GM18526 (cell line): ENCODE measurements around the gene COMMD1.

Experiments used
- POLR2A ChIP-seq: IDR thresholded peaks from 3 replicates; pipeline ENCODE4 v1.6.1; 2011; ENCODE audit not compliant: insufficient read length; ENCODE audit errors: extremely low read depth

COMMD1 gene

DNA sequence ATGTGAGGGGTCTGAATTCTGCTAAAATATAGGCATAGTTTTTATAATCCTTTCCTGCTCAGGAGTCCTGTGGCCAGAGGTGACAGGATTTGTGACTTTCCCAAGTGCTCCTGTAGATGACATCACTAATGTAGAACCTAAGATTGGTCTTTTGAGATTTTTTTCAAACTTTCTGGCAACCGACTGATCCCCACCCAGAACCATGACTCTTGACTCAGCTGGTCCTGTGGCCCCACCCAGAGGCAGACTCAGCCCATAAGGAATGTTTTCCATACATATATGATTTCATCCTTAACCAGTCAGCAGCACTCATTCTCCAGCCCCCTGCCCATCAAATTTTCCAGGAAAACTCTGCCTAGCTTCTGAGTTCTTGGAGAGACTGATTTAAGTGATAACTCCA lies 46.8 kb downstream of the COMMD1 start:
- no peak for TF ChIP-seq POLR2A

- TF ChIP-seq POLR2A, result no peak
Observed at GRCh38 chr2:61959381-61960293, 54.2 kb downstream of the COMMD1 start.

DNA sequence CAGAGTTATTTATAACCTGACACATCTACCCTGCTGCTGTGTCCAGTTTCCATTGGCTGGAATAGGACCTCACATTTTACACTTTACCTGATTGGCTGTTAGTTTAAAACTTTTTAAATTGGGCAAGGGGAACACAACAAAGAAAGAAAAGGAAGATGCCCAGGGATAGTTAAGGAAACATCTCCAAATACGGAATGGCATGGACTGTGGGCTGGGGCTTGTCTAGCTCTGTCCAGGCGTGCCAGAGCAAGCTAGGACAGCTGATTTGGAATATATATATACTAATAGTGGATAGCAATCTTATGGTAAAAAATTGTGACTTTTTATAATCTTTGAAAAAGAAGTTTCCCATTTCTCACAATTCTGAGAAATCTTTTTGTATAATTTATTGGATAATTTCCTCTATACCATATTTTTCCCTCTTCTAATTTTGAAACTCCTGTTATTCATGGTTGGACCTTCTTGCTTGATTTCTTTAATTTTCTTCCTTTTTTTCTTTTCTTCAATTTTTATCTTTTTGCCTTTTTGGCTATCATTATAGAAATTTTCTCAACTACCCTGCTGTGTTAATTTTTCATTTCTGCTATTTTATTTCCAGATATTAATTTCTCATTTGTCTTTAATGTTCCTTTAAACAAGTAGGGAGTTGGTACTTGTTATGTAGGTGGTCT lies 55.9 kb downstream of the COMMD1 start:
- TF ChIP-seq POLR2A, result no peak

DNA sequence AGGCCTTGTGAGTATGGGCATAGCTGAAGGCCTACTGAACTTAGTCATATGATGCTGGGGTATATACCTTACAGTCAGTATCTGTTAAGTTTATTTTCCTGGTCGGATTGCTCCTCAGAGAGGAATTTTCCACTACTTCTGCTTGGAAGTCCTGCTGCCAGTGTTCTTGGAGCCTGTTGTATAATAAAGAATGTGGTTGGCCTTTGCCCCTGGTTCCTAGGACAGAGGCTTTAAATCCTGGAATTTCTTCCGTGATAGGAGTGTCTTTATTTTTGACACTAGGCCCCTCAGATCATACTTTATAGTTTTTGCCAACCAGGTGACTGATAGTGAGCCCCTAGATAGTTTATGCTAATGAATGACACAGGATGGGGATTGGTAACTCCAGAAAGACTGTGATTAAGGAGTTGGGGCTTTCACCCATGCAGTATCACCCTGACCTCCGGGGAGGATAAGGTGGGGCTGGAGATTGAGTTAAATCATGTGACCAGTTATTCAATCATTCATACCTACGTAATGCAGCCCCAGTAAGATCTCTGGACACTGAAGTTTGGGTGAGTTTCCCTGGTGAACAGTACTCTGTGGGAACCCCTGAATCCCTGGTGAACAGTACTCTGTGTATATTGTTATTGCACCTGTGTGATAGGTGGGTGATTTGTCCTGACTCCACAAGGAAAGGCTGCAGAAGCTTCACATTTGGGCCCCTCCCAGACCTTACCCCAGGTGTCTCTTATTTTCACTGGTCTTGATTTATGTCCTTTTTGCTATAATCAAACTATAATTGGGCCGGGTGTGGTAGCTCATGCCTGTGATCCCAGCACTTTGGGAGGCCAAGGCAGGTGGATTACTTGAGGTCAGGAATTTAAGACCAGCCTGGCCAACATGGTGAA lies 56.9 kb downstream of the COMMD1 start:
- TF ChIP-seq POLR2A, result no peak

DNA sequence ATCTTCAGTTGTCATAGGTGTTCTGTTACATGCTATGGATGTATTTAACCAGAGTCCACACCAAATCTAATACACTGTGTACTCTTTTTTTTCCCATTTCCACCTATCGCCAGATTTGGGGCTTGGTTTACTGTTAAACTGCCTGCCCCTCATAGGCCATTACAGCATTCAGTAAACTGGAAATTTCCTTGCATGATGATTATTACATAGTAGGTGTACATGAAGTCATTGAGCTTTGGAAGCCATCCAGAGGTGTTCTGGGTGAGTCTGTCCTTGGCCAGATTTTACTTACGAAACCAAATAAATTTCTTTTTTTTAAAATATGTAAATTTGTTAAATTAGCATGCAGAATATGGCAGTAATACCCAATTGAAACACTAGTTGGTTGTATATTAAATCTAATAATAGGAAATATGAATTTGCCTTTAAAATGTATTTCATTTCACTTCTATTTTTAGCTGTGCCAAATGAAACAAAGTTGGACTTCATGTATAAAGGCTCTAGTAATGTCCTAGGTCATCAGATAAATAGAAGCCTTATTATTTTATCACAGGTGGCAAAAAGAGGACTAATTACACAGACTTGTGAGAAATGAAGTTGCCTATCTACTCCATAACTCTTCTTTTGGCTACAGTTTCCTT lies 60.7 kb downstream of the COMMD1 start:
- no peak for TF ChIP-seq POLR2A

DNA sequence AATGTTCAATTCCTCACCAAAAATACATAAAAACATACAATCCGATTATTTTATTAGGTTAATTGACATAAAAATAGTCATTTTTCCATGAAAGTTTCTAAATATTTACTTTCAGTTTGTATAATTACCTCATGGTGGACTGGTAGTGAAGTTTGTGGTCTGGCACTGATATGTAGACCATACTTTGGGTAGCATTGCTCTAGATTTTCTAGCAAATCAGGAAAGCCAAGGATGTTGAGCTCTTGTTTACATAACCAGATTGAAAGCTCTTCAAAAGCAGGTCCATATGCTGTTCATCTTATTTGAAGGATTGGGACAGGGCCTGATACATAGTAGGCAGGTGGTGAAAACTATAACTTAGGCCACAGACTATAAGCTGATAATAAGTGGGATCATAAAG lies 61.8 kb downstream of the COMMD1 start:
- TF ChIP-seq POLR2A, result no peak

DNA sequence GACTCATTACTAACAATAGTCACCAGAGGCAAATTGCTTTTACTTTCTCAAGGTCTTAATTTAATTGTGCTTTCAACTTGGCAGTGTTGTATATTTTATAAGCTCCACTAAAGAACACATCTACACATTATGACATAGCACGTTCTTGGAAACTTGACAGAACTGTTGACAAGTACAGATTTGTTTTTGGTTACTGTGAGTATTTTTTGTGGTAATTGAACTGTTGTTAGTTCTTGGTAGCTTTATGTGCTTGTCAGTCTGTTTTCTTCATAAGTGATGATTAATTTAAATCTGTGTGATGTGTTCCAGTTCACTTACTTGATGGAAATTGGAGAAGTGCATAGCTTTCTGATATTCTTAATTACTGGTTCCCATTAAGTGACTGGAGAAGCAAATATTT lies 63.9 kb downstream of the COMMD1 start:
- no peak for TF ChIP-seq POLR2A

DNA sequence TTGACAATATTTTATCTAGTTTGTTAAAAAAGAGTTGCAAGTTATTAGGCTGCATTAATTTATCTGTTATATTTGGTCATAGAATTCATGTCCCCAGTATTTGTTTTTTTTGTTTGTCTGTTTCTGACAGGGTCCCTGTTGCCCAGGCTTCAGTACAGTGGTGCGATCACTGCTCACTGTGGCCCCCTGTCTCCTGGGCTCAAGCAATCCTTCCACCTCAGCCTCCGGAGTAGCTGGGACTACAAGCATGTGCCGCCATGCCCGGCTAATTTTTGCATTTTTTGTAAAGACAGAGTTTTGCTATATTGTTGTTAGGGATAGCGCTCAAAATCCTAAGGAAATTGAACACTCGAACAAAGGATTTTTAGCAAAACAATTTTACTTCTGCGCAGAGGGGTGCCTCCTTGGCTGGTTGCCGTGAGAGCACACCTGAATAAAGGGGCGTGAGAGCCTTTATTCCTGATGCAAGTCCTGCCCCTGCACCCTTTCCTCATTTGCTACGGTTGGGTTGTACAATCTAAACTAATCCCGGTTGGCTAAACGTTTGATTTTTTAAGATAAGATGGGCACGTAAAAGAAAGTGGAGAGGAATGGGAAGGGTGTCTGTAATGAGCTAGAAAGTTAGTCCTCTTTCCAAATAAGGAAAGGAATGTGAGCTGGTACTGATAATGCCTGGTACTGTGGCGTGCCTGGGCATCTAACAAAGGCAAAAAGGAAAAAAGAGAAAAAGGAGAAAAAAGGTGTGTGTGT lies 65.5 kb downstream of the COMMD1 start:
- no peak for TF ChIP-seq POLR2A

DNA sequence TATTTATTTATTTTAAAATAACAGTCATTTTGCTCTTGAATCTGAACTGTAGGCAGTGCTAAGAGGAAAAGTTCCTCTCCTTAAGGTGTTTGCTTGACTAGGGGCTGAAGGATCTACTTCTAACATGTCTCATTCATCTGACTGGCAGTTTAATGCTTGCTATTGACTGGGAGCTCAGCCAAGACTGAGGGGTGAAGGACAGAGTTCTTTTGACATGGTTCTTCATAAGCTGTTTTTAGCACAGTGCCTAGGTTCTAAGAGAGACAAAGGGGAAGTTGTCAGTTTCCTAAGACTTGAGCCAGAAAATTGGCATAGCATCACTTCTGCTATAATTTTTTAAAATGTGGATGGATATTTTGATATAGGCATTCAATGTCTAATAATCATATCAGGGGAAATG lies 73.0 kb downstream of the COMMD1 start:
- TF ChIP-seq POLR2A, result no peak

GRCh38 chr2:61980758-61981157 lies 75.3 kb downstream of the COMMD1 start:
- TF ChIP-seq POLR2A, result no peak

DNA sequence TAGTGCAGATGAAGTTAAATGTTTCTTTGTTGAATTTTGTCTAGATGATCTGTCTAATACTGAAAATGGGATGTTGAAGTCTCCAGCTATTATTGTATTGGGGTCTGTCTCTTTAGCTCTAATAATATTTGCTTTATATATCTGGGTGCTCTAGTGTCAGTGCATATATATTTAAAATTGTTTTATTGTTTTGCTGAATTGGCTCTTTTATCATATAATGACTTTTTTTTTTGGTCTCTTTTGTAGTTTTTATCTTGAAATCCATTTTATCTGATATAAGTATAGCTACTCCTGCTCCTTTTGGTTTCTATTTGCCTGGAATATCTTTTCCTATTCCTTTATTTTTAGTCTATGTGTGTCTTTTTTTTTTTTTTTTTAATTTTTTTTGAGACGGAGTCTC lies 79.2 kb downstream of the COMMD1 start:
- TF ChIP-seq POLR2A, result no peak

GRCh38 chr2:61988462-61989366 lies 83.2 kb downstream of the COMMD1 start:
- no peak for TF ChIP-seq POLR2A

GRCh38 chr2:61993422-61994024 lies 88.0 kb downstream of the COMMD1 start:
- no peak for TF ChIP-seq POLR2A

DNA sequence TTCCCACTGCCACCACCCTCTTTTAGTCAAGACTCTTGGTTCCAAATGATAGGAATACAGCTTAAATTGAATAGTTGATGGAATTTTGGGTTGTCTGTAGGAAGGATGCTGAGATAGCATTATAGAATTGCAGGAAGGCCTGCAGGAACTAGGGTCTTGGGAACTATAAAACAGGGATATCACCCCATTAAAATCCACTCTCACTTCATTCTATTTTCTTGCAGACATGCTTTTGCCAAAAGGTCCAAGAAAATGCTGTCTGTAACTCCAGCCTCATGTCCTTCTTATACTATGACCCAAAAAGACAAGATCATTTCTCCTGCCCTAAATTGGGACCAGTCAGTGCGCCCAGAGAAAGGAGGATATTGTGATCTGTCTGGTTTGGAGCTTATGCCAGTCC lies 89.1 kb downstream of the COMMD1 start:
- no peak for TF ChIP-seq POLR2A
